Epithelial cell of prostate (primary cell): ENCODE measurements around the gene BEGAIN.

ENCODE experiments used
- DNase-seq: peaks from one replicate; pipeline ENCODE4 v3.0.0-alpha.2; 2011; ENCODE audit warnings: low read depth, low spot score
- H3K27ac ChIP-seq: fragments of 450-650 bp; 2 replicates; pipeline ENCODE4 v1.5.1; 2017; ENCODE audit warnings: mild to moderate bottlenecking

Gene BEGAIN, protein sequence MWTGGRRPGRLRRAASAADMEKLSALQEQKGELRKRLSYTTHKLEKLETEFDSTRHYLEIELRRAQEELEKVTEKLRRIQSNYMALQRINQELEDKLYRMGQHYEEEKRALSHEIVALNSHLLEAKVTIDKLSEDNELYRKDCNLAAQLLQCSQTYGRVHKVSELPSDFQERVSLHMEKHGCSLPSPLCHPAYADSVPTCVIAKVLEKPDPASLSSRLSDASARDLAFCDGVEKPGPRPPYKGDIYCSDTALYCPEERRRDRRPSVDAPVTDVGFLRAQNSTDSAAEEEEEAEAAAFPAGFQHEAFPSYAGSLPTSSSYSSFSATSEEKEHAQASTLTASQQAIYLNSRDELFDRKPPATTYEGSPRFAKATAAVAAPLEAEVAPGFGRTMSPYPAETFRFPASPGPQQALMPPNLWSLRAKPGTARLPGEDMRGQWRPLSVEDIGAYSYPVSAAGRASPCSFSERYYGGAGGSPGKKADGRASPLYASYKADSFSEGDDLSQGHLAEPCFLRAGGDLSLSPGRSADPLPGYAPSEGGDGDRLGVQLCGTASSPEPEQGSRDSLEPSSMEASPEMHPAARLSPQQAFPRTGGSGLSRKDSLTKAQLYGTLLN

DNA sequence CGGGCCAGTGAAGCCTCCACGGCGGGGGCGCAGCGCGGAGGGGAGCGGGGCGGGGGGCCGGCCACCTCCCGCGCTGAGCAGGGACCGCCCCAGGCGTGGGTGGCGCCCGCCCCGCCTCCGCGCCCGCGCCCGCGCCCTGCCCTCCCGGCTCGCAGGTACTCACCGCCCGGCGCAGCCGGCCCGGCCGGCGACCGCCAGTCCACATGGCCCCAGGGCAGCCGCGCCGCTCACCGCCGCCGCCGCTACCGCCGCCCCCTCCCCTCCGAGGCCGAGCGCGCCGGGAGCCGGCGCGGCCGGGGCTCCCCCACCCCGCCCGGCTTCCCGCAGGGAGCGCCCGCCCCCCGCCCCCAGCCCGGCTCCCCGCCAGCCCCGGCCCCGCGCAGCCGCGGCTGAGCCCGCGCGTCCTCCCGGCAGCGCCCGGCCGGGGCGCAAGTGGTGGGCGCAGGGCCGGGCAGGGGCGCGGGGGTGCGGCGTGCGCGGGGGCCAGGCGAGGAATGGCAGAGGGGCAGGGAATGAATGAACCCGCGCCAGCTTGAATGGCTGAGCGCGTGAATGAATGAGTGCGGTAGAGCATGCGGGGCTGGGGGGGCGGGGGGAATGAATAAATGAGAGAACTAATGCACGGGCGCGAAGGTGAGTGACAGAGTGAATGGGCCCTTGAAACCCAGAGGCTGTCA, at the start of gene BEGAIN:
Gene BEGAIN (minus strand): TSS at position 332 of the 677 bp plus-strand sequence. CDS start 127 bp downstream, at position 205.
- DNase-seq = no peak

DNA sequence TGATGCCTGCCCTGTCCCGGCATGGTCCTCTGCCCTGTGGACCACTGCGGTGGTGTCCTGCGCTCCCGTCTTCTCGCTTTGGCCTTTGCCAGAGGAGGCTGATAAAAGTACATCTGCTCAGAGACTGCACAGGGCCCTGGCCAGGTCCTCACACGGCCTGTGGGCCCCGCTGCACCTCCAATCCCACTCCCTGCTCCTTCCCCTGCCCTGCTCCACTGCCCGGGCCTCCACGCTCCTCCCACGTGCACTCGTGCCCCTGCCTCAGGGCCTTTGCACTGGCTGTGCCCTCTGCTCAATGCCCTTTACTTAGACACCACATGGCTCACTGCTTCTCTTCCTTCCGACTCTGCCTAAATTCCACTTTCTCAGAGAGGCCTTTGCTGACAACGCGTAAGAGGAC, 49.3 kb upstream of the BEGAIN start:
- no peak overlapping the region for H3K27ac ChIP-seq
- DNase-seq = no peak

More for the DNA sequence above, at the start of gene BEGAIN:
- peak within 1 kb of the TSS; percentile 36 for H3K27ac ChIP-seq

DNA sequence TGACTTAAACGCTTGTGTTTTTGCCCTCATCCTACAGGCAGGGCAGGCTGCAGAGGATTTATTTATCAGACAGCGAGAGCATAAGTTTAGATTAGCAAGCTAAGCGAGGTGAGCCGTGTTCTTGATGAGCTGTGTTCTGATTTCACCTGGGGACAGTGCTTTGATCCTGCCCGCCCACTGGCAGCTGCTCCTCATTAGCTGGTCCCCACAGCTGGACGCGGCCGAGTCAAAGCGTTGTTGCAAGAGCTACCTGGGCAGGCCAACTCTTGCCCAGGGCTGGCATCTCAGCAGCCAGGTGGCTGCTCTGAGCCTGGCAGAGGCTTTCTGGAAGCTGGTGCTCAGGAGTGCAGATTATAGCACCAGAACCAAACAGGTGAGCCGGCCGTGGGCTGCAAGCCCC, 46.8 kb upstream of the BEGAIN start:
- DNase-seq = no peak

DNA sequence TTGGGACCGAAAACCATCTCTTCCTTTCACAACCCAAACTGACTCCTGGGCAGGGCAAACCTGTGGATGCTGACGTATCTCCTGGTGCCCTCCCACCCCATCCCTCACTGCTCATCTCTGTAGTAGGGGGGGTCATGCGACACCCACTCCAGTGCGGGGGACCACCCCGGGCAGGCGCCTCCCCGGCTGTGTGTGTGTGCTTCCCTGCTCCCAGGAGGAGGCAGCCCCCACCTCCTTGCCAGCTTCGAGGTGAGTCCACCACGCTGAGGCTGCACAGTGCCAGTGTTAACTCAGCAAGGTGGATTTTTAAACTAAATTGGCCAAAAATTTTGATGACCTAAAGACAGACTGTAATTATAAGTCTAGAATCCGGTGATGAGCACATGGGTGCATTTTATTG, 46.2 kb upstream of the BEGAIN start:
- no peak for DNase-seq
- H3K27ac ChIP-seq = no peak overlapping the region

More for the DNA sequence above, 46.8 kb upstream of the BEGAIN start:
- H3K27ac ChIP-seq = no peak overlapping the region

DNA sequence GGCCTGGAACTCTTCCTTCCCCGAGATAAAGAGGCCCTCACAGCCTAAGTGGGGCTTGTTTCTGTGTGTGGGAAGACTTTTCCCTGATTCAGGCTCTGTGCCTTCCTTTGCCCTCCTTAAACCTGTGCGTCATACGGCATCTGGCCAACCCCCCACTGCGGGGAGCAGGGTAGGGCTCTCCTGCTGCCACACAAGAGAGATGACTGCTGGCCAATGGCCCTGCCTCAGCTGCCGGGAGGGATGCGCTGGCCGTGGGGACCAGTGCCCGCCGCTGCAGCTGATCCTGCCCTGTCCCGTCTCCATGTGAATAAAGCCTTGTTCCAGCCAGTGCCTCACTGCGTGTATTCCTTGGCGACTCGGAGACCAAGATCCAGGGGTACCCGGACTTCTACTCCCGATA, 42.5 kb upstream of the BEGAIN start:
- DNase-seq = no peak
- H3K27ac ChIP-seq = no peak overlapping the region

DNA sequence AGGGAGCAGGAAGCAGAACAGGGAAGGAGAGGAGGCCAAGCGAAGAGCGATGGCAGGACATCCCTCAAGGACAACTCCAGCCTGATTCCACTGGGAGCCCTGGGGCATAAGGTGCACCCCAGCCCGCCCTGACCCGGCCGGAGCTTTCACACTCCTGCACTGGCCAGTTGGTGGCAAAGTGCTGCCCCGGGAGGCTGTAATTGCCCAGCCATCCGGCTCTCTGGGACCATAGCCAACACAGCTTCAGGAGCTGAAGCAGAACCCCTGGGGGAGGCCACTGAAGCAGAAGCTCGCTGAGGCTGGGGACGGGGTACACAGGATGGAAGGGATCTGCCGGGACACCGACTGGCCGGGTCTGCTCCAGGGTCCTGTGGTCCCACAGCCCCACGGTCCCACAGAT, 41.9 kb upstream of the BEGAIN start:
- DNase-seq = no peak

DNA sequence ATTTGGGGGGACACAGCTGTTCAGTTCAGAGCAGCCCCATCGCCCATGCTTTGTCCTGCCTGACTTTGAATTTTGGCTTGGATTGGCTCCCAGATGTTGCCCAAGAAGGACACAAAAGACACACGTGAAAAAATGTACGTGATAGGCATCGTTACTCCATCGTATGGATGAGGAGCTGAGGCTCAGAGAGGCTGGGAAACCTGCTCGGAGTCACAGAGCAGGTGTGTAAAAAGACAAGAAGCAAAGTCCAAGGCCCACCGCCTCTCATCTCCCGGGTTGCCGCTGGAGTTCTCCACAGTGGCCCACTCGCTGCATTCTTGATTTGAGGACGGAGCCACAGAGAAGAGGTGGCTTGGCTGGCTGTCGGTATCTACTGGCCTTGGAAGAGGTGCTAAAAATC, 41.0 kb upstream of the BEGAIN start:
- H3K27ac ChIP-seq = no peak overlapping the region
- no peak for DNase-seq

More for the DNA sequence above, 41.9 kb upstream of the BEGAIN start:
- H3K27ac ChIP-seq = no peak overlapping the region

DNA sequence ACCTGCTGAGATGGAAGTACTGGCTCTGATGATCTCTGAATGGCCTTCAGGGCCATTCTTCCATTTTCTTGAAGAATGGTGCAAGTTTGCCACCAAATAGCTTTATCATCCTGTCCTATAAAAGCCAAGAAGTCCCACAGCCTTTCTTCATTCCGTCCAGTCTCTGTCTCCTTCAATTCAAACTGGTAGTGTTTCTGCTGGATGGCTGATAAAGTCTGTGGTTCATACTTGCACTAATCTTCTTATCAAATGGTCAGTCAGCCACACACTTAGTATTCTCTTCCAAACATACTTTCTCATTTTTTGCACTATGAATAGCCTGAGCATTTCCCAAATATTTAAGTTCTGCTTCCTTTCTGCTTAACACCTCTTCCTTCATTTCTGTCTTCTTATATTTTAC, 39.4 kb upstream of the BEGAIN start:
- DNase-seq = no peak
- H3K27ac ChIP-seq = no peak overlapping the region

DNA sequence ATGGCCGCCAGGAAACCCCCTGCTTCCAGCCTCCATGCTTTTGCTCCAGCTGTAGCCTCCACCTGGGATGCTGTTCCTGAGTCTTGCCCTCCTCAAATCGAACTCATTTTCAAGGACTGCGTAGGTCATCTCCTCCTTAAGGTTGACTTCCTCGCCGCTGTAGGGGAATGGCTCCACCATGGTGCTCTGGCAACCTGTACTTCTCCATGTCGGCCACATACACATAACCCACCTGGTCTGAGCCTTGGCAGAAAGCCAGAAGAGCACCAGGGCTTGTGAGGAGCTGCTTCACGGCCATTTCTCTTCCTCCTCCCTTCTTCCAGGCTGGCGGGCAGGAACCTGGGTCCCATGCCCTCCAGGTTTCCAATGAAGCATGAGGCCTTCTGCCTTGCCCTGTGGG, 36.7 kb upstream of the BEGAIN start:
- no peak for DNase-seq
- no peak overlapping the region for H3K27ac ChIP-seq

DNA sequence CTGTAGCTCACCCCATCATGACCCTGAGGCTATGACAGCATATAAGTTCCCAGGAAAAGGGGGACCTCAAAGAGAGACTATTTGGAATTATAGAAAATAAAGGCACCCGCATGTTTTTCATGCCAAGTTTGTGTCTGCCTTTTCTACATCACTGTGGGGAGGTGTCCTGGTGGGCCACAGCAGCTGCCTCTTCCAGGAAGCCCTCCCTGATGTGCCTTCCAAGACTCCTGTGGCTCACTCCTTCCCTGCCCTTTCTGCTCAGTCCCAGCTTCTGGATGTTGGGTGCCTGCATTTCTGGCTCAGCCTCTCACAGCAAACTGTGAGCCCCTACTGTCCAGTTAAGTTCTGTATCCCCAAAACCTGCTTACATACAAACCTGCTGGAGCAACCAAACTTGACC, 36.3 kb upstream of the BEGAIN start:
- no peak for DNase-seq
- no peak overlapping the region for H3K27ac ChIP-seq

DNA sequence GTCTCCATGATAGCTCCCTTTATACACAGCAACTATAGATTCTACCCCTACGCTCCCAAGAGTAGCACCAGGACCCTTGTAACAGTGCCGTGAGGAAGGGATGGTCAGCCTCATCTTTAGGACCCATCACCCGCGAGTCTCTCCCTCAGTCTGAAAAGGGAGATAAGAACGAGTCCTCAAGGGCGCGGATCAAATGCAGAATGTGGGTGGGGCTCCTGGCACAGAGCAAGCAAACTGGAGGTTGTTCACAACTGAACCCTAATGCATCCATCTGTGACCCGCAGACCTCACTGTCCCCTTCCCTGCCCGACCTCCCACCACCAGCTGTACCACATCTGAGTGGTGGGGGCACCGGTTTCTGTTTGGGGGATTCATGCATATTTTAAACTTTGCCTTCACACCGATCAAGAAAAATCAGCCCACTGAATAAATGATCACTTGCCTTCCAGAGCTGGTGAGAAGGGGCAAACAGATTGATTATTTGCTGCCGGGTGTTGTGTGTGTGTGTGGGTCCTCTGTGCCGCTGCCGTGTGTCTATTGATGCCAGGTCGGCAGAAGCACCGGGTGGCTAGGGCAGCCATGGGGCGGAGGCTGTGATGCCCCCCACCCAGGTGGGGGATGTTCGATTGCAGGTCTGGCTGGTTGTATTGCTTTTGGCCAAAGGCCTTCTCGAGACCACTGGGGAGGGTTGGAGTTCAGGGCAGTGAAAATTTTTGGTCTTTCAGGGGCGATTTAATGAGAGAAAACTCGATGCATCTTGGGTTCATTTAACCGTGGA, 35.7 kb upstream of the BEGAIN start:
- H3K27ac ChIP-seq = no peak overlapping the region
- no peak for DNase-seq

DNA sequence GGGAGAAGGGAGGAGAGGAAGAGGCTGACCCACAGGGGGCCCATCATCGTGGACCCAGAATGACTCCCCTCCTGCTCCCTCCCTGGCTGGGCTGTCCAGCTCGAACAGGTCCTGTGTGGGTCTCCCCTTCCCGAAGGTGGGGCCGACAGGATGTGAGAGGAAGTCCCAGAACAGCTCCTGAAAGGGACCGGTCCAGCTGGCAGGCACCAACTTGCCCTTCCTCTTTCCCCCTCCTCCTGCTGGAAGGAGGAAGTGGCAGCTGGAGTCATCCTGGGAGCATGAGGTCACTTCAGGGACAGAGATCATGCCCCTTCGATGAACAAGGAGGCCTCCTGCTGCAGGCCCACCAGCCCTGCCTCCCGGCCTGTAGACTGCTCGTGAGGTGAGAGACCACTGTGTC, 35.0 kb upstream of the BEGAIN start:
- no peak for DNase-seq
- no peak overlapping the region for H3K27ac ChIP-seq

DNA sequence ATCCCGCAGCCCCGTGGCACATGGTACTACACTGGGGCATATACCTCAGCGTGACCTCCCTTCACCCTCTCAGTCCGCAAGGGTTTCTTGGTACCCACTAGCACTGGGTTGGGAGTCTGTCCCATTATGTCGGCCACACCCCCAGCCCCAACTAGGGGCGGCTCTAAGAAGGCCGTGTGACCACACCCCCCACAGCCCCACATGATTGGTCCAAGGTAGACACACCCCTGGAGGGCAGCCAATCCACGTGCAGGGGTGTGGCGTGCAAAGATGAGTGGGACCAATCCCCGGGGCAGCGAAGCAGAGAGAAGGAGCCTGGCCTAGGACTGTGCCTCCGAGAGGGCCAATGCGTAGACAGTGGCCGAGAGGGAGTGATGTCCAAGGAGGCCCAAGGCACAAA, 34.6 kb upstream of the BEGAIN start:
- DNase-seq = no peak
- H3K27ac ChIP-seq = no peak overlapping the region

DNA sequence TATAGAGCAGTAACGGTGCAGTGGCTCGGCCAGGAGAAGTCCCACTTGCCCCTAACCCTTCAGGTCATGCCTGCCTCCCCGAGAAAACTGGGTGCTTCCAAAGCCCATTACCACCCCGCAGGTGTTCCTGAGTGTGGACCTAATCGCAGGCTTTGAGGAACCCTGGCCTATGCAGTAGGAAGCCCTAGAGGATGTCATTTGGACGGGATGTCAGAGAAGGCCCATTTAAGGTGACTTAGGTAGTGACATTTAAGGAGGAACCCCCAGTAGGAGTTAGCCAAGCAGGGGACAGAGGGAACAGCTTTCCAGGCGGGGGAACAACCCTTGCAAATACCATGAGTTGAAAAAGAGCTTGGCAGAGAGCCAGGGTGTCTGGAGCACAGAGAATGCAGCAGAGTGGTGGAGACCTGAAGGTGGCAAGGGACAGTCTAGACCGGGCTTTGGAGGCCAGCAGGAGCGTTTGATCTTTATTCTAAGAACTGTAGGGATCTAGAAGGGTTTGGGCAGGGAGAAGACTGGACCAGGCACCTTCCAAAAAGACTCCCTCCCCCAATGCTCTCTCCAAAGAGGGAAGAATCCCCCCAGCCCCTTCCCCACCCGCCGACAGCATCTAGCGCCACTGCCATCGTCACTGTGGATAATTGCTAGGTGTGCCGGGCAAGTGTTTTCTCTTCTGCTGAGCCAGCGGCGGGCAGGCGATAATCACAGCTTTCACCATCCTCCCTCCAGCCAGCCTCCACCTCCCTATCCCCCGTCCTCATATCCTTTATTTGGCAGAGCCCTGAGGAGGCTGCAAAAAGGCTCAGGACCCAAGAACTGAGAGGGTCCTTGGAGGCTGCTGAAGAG, 33.3 kb upstream of the BEGAIN start:
- no peak for DNase-seq
- no peak overlapping the region for H3K27ac ChIP-seq

DNA sequence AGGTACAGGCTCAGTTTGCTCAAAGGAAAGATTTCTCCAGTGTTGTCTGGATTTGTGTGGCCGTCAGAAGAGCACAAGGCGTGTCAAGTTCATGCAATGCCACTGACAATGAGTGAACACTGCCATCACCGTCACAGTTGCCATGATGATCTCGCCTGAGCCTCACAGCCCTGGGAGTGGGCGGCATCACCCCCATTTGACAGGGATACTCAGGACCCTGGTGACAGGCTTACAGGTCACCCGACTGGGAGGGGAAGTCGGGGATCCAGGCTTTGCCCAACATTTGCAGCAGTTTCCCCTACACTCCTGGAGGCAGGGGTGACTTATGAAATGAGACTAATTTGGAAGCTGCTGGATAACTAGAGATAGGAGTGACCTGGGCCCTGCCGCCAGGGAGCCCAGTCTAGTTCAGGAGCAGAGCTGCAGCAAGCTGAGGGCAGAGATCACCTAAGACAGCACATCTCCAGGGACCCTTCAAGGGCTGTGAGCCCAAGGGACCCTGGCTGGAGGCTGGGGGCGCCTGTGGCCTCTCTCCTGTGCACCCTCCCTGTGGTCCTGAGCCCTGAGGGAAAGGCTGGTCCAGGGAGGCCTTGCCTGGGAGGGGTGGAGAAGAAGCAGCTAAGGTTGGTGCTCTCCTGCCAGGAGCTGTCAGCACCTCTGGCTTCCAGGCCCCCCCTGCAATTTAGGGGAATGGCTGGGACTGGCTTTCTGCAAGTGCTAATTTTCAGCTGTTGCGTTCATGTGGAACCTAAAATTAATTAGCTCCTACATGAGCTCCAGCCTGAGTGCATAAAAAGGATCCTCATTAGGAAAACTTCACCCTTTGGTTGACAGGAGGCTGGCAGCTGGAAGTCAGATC, 32.4 kb upstream of the BEGAIN start:
- no peak overlapping the region for H3K27ac ChIP-seq
- no peak for DNase-seq

DNA sequence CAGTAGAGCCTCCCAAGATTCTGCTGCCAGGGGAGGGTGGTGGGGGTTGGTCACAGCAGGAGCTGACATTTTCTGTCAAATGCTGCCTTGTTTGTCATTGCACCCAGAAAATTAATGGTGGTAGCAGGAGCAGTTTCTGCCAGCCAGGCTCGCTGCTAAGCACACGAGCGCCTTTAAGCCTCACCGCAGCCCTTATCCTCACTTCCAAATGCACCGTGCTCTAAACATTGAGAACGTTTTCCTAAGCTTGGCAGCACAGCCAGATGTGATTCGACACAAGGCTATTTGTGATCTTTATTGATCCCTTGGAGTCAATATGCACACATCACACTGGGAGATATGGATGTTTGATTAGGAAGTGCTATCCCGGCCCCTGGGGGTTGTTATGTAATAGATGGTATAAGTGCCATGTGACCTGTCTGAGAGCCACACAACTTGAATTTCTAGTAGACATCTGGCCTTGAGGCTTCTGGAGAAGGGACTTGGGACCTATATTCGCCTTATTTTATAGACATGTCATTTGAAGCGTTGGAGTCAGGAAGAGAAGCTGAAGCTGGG, 31.6 kb upstream of the BEGAIN start:
- H3K27ac ChIP-seq = no peak overlapping the region
- no peak for DNase-seq

DNA sequence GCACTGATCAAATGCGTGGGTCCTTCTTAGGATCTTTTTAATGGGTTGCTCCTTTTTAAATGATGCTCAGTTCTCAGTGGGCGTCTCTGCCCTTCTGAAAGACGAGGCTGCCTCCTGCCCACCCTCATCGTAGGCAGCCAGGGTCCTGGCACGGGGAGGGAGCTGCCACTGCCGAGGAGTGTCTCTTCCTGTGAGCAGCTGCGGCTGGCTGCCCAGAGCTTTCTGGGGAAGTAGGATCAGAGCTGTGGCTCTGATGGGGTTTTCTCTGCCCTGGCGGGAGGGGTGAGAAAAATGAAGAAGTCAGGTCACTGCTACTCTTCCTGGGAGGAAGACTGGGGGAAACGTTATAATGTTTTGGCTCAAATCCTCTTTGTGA, 31.1 kb upstream of the BEGAIN start:
- H3K27ac ChIP-seq = no peak overlapping the region
- DNase-seq = no peak
